Mucosa of stomach (tissue), 1 donor: ENCODE results near the gene B3GAT1.
"Not testable (repeated sequence)": the region's sequence is repeated elsewhere in the genome, so short reads cannot be mapped to it uniquely, and the experiment has no call there.

ENCODE experiments used
- H3K27me3 ChIP-seq: one replicate; pipeline ENCODE4 v1.7.0; 2013; ENCODE audit warnings: mild to moderate bottlenecking, low read length; ENCODE audit not compliant: control insufficient read depth, insufficient read depth
- H3K36me3 ChIP-seq: one replicate; pipeline ENCODE4 v1.7.0; 2013; ENCODE audit warnings: low read length; ENCODE audit not compliant: control insufficient read depth, insufficient read depth
- H3K4me1 ChIP-seq: one replicate; pipeline ENCODE4 v1.7.0; 2013; ENCODE audit warnings: mild to moderate bottlenecking, low read length; ENCODE audit not compliant: control insufficient read depth, insufficient read depth
- H3K4me3 ChIP-seq: one replicate; pipeline ENCODE4 v1.7.0; 2013; ENCODE audit warnings: low read length
- H3K9ac ChIP-seq: one replicate; pipeline ENCODE4 v1.7.0; 2013; ENCODE audit warnings: mild to moderate bottlenecking, low read length, moderate library complexity
- H3K9me3 ChIP-seq: one replicate; pipeline ENCODE4 v1.7.0; 2013; ENCODE audit warnings: mild to moderate bottlenecking, low read length, moderate library complexity; ENCODE audit not compliant: control insufficient read depth
- donor health status: Pancreatic carcinoma.

Gene B3GAT1

DNA sequence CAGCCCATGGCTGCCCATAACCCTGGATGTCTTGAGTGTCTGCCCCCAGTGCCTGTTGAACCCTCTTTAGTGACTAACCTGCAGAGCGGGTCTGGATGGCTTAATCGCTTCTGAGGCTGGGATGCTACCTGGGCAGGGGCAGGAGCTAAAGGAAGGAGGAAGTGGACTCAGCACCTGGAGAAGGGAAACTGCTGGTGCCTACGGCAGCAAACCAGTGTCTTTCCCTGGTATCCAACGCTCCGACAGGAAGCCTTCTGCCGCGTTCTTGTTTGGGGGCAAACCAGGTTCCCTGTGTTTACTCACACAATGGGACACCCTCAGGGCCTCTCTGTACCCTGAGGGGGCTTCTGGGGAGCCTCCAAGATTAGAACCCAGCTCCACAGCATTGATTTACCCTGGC lies 38.1 kb upstream of the B3GAT1 start:
- Histone ChIP-seq H3K9me3 (no peaks in the 10 kb centered on the region), H3K9ac (no peak overlapping the region), H3K36me3 (no peaks in the 10 kb centered on the region), H3K27me3 (no peaks in the 10 kb centered on the region), H3K4me3 (no peak overlapping the region), H3K4me1 (no peaks in the 10 kb centered on the region)

DNA sequence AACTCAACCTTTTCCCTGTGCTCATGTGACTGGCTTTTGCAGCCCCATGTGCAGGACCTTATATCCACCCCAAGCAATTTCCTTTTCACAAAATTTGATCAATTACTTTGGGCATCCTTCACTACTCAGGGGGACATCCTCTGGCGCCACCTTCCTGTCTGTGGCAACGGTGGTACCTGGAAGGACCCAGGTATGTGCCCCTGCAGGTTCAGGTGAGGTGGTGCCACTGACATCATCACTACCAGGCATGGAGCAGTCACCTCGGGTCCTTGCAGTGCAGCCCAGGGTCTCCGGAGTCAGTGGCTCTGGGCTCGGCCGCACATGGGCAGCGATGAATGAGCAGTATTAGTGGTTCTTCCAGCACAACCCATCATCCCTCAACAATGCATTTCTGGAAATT lies 37.7 kb upstream of the B3GAT1 start:
- Histone ChIP-seq H3K9me3 (no peaks in the 10 kb centered on the region), H3K4me1 (no peaks in the 10 kb centered on the region), H3K9ac (no peak overlapping the region), H3K36me3 (no peaks in the 10 kb centered on the region), H3K4me3 (no peak overlapping the region), H3K27me3 (no peaks in the 10 kb centered on the region)

DNA sequence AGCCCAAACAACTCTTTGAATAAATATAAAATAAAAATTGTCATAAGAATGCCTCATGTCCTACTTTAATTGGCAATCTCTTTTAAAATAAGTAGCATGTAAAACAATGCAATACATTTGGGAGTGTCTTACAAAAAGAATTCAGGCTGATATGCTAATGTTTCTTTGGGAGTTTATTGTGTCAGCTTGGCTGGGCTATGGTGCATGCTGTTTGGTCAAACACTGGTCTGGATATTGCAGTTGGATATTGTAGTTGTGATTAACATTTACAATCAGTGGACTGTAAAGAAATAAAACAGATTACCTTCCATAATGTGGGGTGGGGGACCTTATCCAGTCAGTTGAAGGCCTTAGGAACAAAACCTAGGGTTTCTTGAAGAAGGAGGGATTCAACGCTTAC lies 37.0 kb upstream of the B3GAT1 start:
- H3K4me1 ChIP-seq: no peaks in the 10 kb centered on the region
- H3K36me3 ChIP-seq: no peaks in the 10 kb centered on the region
- H3K9me3 ChIP-seq: no peaks in the 10 kb centered on the region
- no peak overlapping the region for H3K9ac ChIP-seq
- H3K4me3 ChIP-seq: no peak overlapping the region
- no peaks in the 10 kb centered on the region for H3K27me3 ChIP-seq

DNA sequence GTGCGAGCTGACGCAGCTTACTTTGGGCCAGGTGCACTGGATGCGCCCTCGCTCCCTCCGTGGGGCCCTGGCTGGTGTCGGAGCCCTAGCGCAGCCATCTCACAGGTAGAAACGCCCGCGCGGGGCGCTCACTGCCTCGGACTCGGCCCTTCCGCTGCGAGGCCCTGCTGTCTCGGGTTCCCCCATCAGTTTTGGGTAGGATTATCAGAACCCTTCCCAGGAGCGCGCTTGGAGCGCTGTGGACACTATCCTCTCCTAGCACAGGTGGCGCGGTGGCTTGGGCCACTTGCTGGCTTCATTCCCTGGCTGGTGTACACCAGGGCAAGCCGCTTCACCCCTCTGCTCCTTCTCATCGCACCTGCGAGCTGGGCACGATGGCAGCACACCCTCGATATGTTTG lies 35.7 kb upstream of the B3GAT1 start:
- H3K9me3 ChIP-seq: no peaks in the 10 kb centered on the region
- no peak overlapping the region for H3K9ac ChIP-seq
- no peaks in the 10 kb centered on the region for H3K36me3 ChIP-seq
- H3K4me1 ChIP-seq: no peaks in the 10 kb centered on the region
- H3K4me3 ChIP-seq: no peak overlapping the region
- H3K27me3 ChIP-seq: no peaks in the 10 kb centered on the region

DNA sequence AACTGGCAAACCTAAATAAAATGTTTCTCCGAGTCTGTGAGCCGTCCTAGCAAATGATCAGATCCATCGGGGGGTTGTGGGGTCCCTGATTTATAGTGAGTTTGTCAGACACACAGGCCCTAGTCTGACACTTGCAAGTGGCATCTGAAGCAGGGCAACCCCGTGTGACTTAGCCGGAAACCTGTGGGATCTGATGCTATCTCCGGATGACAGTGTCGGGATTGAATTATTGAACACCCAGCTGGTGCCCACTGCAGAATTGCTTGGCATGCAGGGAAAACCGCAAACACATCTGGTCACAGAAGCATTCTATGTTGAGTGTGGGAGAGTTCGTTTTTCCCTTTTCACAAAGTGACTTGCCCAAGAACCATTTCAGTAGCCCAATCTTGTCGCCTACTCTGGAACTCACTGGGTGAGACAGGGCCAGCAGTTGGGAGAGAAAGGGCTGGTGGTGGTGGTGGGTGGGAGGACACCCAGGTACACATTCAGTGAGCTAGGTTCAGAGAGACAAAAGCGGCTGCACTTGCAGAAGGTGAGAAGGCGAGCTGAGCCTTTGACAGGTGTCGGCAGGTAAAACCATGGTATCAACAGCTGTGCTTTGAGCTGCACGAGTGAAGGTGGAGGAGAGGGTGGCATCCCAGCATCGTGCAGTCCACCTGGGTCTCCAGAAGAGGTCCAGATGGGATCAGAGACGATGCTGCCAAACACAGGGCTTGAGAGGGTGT lies 33.7 kb upstream of the B3GAT1 start:
- H3K9ac ChIP-seq: no peak overlapping the region
- H3K36me3 ChIP-seq: no peaks in the 10 kb centered on the region
- no peaks in the 10 kb centered on the region for H3K4me1 ChIP-seq
- H3K4me3 ChIP-seq: no peak overlapping the region
- H3K9me3 ChIP-seq: no peaks in the 10 kb centered on the region
- H3K27me3 ChIP-seq: no peaks in the 10 kb centered on the region

DNA sequence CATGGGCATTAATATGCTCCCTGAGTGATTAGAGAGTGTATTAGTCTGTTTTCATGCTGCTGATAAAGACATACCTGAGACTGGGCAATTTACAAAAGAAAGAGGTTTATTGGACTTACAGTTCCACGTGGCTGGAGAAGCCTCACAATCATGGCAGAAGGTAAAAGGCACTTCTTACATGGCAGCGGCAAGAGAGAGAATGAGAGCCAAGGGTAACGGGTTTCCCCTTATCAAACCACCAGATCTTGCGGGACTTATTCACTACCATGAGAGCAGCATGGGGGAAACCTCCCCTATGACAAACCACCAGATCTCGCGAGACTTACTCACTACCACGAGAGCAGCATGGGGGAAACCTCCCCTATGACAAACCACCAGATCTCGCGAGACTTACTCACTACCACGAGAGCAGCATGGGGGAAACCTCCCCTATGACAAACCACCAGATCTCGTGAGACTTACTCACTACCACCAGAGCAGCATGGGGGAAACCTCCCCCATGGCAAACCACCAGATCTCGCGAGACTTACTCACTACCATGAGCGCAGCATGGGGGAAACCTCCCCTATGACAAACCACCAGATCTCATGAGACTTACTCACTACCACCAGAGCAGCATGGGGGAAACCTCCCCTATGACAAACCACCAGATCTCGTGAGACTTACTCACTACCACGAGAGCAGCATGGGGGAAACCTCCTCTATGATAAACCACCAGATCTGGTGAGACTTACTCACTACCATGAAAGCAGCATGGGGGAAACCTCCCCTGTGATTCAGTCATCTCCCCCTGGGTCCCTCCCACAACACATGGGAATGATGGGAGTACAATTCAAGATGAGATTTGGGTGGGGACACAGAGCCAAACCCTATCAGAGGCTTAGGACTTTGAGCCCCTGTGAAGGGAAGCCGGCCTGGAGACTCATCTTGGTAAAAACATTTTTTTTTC lies 32.4 kb upstream of the B3GAT1 start:
- not testable (repeated sequence) for H3K9ac ChIP-seq, H3K9me3 ChIP-seq, H3K27me3 ChIP-seq, H3K36me3 ChIP-seq, H3K4me1 ChIP-seq, H3K4me3 ChIP-seq

DNA sequence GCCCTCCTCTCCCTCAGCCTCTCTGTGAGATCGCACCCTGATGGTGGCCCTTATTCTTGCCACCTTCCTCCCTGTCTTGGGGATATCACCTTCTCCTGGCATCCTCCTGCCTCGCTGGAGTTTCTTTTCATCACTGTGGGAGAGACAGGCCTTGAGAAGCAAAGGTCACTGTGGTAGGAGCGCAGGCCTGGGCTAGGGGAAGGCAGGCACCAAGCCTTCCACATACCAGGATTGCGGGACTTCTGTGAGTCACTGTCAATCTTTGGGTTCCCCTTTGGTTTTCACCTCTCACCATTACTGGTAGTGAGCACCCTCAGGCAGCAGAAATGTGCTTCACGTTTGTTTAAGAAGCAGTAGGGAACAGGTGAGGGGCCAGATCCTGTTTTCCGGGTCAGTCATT lies 31.2 kb upstream of the B3GAT1 start:
- no peaks in the 10 kb centered on the region for H3K4me1 ChIP-seq
- no peaks in the 10 kb centered on the region for H3K27me3 ChIP-seq
- H3K9me3 ChIP-seq: no peaks in the 10 kb centered on the region
- no peaks in the 10 kb centered on the region for H3K36me3 ChIP-seq
- H3K9ac ChIP-seq: no peak overlapping the region
- H3K4me3 ChIP-seq: no peak overlapping the region

DNA sequence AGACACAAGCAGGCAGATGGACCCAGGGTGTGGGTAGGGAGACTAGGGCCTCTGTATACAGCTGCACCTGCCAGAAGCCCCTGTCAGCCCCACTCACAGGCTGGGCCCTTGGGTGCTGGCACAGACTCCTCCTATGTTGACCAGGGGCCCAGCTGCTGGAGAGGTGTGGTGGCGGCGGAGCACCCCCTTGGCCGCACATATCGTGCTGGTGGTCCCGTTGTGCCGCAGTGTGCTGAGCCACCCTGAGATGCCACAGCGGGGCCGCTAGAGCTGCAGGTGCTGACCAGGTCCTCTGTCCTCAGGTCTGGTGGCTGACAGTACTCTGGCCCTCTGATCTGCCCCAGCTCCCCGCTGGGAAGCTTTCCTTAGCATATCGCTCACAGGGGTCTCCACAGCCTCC lies 30.2 kb upstream of the B3GAT1 start:
- Histone ChIP-seq H3K9me3 (no peaks in the 10 kb centered on the region), H3K36me3 (no peaks in the 10 kb centered on the region), H3K27me3 (no peaks in the 10 kb centered on the region), H3K4me3 (no peak overlapping the region), H3K9ac (no peak overlapping the region), H3K4me1 (no peaks in the 10 kb centered on the region)

DNA sequence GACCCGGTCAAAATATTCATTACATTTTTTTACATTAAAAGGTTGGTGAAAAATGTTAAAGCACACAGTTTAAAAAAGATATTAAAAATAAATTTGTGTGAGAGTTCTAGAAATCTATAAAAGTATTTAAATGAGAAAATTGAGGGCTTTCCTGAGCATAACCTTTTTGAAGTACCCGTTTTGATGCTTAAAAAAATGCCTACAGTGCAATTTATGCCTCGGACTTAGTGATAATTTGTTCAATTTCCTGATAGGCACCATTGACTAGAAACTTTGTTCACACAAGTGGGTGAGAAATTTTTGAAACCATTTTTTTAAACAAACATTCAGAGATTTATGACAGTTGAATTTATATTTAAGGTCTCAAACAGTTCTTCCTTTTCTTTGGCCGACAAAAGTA lies 29.7 kb upstream of the B3GAT1 start:
- H3K4me1 ChIP-seq: no peaks in the 10 kb centered on the region
- H3K36me3 ChIP-seq: no peaks in the 10 kb centered on the region
- no peak overlapping the region for H3K9ac ChIP-seq
- H3K9me3 ChIP-seq: no peaks in the 10 kb centered on the region
- H3K4me3 ChIP-seq: no peak overlapping the region
- H3K27me3 ChIP-seq: no peaks in the 10 kb centered on the region

DNA sequence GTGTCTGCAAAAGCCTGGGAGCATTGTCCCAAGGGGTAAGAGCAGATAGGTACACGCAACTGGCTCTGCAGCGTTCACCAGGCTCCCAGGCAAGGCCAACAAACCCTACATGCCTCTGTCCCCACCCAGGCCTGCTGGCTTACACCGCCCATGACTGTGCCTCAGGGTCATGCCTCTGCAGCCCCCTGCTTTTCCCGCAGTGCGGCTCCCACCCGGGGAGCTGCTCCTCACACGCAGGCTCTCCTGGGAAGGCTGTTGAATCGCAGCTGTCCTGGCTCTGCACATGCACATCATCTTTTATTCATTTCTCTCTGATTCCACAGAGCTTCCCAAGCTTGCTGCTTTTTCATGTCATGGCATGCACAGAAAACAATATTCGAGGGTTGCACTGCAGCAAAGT lies 29.2 kb upstream of the B3GAT1 start:
- Histone ChIP-seq H3K27me3 (no peaks in the 10 kb centered on the region), H3K36me3 (no peaks in the 10 kb centered on the region), H3K4me3 (no peak overlapping the region), H3K4me1 (no peaks in the 10 kb centered on the region), H3K9me3 (no peaks in the 10 kb centered on the region), H3K9ac (no peak overlapping the region)

DNA sequence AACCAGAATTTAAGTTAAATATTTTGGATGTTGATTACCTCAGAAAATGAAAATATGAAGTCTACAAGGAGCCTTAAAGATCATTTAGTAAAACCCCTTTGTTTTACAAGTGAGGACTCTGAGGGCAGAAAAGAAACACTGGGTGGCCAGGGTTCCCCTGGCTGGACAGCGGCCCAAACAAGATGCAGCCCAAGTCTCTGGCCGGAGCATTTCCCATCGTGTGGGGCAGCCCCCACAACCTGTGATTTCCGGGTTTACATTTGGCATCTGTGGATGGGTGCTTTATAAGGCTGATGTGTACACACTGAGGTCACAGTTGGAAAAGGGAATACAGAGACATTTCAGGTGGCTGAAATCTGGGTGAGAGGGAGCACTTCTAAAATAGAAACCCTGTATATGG lies 28.8 kb upstream of the B3GAT1 start:
- no peaks in the 10 kb centered on the region for H3K9me3 ChIP-seq
- no peaks in the 10 kb centered on the region for H3K36me3 ChIP-seq
- H3K9ac ChIP-seq: no peak overlapping the region
- no peaks in the 10 kb centered on the region for H3K27me3 ChIP-seq
- H3K4me3 ChIP-seq: no peak overlapping the region
- H3K4me1 ChIP-seq: no peaks in the 10 kb centered on the region
